DMS114 treated with DMSO at 0.1 percent for 48 hours (cell line): ENCODE data around the gene MEX3B.
"Not testable (repeated sequence)": the region's sequence is repeated elsewhere in the genome, so short reads cannot be mapped to it uniquely, and the experiment has no call there.

Experiments used
- DNase-seq: peaks from one replicate; lab custom pipeline; 2025; ENCODE audit not compliant: unreplicated experiment; lab: John Stamatoyannopoulos, UW

The MEX3B gene

GRCh38 chr15:82051664-82052063, 5.8 kb upstream of the MEX3B start:
- no peak for DNase-seq

GRCh38 chr15:82048811-82049210, 3.0 kb upstream of the MEX3B start:
- no peak for DNase-seq

GRCh38 chr15:82047453-82048400, 1.9 kb upstream of the MEX3B start:
- DNase-seq: no peak

GRCh38 chr15:82046666-82047452, 1.0 kb upstream of the MEX3B start:
- DNase-seq: peak; percentile 88

- DNase-seq: no peak
Observed at GRCh38 chr15:82045179-82045891, 483 bp downstream of the MEX3B start.

- peak; percentile 48 for DNase-seq
Observed at GRCh38 chr15:82044373-82045178, 1.2 kb downstream of the MEX3B start.

GRCh38 chr15:82043796-82044372, 1.9 kb downstream of the MEX3B start:
- no peak for DNase-seq

- DNase-seq: no peak
Observed at GRCh38 chr15:82043130-82043673, 2.6 kb downstream of the MEX3B start.

GRCh38 chr15:82040862-82041261, 5.0 kb downstream of the MEX3B start:
- no peak for DNase-seq

- DNase-seq: no peak
Observed at GRCh38 chr15:82040390-82040789, 5.4 kb downstream of the MEX3B start.

GRCh38 chr15:82039871-82040270, 5.9 kb downstream of the MEX3B start:
- no peak for DNase-seq

- no peak for DNase-seq
Observed at GRCh38 chr15:82036461-82036860, 9.4 kb downstream of the MEX3B start.

- no peak for DNase-seq
Observed at GRCh38 chr15:82031871-82032270, 13.9 kb downstream of the MEX3B start.

GRCh38 chr15:82030176-82030575, 15.6 kb downstream of the MEX3B start:
- DNase-seq: no peak

- DNase-seq: not testable (repeated sequence)
Observed at GRCh38 chr15:82028163-82028562, 17.7 kb downstream of the MEX3B start.

GRCh38 chr15:82021992-82022391, 23.8 kb downstream of the MEX3B start:
- no peak for DNase-seq

- DNase-seq: no peak
Observed at GRCh38 chr15:82020625-82021394, 25.0 kb downstream of the MEX3B start.

- DNase-seq: no peak
Observed at GRCh38 chr15:82018201-82018600, 27.6 kb downstream of the MEX3B start.

- DNase-seq: no peak
Observed at GRCh38 chr15:82017656-82018055, 28.2 kb downstream of the MEX3B start.
